IPS DF 6.9 (cell line): ENCODE results near the gene TSBP1.
"Not testable (repeated sequence)": the region's sequence is repeated elsewhere in the genome, so short reads cannot be mapped to it uniquely, and the experiment has no call there.

Source experiments
- DNase-seq: peaks from one replicate; pipeline ENCODE4 v3.0.0-alpha.2; 2013; ENCODE audit warnings: low read depth, low spot score
- H3K27ac ChIP-seq: one replicate; pipeline ENCODE4 v1.5.1; 2013; ENCODE audit warnings: low read length, control low read depth
- H3K27me3 ChIP-seq: 2 replicates; pipeline ENCODE4 v1.6.1; 2013; ENCODE audit warnings: mild to moderate bottlenecking, low read length; ENCODE audit not compliant: control insufficient read depth, insufficient read depth
- H3K36me3 ChIP-seq: 2 replicates; pipeline ENCODE4 v1.6.1; 2013; ENCODE audit warnings: low read length; ENCODE audit not compliant: control insufficient read depth, insufficient read depth
- H3K4me1 ChIP-seq: 2 replicates; pipeline ENCODE4 v1.6.1; 2013; ENCODE audit warnings: low read length; ENCODE audit not compliant: control insufficient read depth, insufficient read depth
- H3K4me3 ChIP-seq: 2 replicates; pipeline ENCODE4 v1.5.1; 2013; ENCODE audit warnings: mild to moderate bottlenecking, low read length
- H3K9me3 ChIP-seq: 2 replicates; pipeline ENCODE4 v1.6.1; 2013; ENCODE audit warnings: low read length, inconsistent platforms; ENCODE audit not compliant: control insufficient read depth, insufficient read depth
- WGBS: extraction: QIAGEN DNeasy Blood & Tissue Kit; methylation state at CpG from one replicate; pipeline ENCODE4 v1.1.7; 2013; ENCODE audit warnings: mixed read lengths, missing lambda C conversion rate; ENCODE audit not compliant: insufficient read length, insufficient coverage; 5-methylcytosine and 5-hydroxymethylcytosine counted together

The TSBP1 gene

DNA sequence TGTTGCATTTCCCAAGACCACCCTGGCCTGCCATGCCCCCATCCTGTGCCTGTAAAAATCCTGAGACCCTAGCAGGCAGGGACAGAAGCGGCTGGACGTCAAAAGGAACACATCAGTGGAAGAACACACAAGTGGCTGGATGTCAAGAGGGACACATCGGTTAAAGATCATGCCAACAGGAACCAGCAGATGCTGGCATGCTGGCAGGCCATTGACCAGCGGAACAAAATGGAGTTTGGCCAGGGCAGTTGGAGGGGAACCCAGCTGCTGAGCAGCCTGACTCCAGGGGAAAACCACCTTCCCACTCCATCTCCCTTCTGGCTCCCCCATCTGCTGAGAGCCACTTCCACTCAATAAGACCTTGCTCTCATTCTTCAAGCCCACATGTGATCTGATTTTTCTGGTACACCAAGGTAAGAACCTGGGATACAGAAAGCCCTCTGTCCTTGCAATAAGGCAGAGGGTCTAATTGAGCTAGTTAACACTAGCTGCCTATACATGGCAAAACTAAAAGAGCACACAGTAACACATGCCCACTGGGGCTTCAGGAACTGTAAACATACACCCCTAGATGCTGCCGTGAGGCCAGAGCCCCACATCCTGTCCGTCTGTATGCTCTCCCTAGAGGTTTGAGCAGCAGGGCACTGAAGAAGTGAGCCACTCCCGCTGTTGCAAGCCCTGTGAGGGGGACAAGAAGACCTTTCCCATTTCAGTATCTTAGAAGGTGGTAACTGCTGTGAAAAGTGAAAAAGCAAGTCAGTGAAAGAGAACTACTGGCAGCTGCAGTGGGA lies 4.2 kb upstream of the TSBP1 start:
- Histone ChIP-seq H3K36me3 (no peaks in the 10 kb centered on the region), H3K27me3 (no peaks in the 10 kb centered on the region), H3K4me1 (no peaks in the 10 kb centered on the region), H3K4me3 (no peak overlapping the region), H3K9me3 (no peaks in the 10 kb centered on the region), H3K27ac (no peak overlapping the region)
- no CpG with 5 or more reads among the region's 7 CpGs for WGBS
- DNase-seq = no peak

DNA sequence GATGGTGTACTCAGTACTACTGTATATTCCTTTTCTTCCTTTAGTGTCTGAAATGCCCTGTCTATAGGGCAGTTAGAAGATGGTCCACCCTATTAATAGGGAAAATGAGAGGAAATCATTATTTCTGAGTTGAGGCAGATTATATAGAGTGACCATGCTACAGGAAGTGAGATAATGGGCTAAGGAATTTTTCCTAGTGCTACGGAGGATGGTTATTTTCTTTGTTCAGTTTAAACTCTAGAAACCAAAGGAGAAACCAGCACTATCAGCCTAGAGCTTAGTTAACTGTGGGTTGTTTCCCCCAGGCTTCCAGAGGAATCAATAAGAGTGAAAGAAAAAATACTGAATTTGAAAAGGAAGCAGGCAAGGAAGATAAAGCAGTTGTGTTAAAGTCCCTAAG lies 474 bp downstream of the TSBP1 start:
- DNase-seq = no peak
- no peak overlapping the region for H3K27ac ChIP-seq
- H3K9me3 ChIP-seq = no peaks in the 10 kb centered on the region
- no CpG with 5 or more reads among the region's 1 CpG for WGBS
- H3K4me3 ChIP-seq = no peak overlapping the region
- H3K36me3 ChIP-seq = no peaks in the 10 kb centered on the region
- no peaks in the 10 kb centered on the region for H3K27me3 ChIP-seq
- no peaks in the 10 kb centered on the region for H3K4me1 ChIP-seq

- H3K9me3 ChIP-seq = no peaks in the 10 kb centered on the region
- no peaks in the 10 kb centered on the region for H3K4me1 ChIP-seq
- no peak overlapping the region for H3K27ac ChIP-seq
- 100% methylated on average over 1 of the region's 2 CpGs for WGBS
- DNase-seq = no peak
- H3K27me3 ChIP-seq = no peaks in the 10 kb centered on the region
- no peak overlapping the region for H3K4me3 ChIP-seq
- no peaks in the 10 kb centered on the region for H3K36me3 ChIP-seq
Measured at GRCh38 chr6:32370505-32370904, 1.2 kb downstream of the TSBP1 start.

DNA sequence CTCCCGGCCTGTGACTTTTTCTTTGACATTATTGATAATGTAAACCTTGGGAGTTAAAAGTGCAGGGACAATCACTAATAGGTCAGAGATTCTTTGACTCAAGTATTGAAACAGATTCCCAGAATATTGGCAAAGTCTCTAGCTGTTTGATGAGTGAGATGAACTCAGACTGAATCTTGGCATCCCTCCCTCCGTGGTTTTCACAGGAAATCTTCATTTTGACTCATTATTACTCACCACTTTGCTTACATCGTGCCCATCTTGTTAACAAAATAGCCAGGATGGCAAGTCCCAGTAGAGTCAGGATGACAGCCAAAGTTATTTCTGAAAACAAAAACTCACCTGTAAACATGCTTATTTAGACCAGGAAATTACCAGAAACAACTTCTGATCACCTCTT lies 2.0 kb downstream of the TSBP1 start:
- H3K27ac ChIP-seq = no peak overlapping the region
- no peaks in the 10 kb centered on the region for H3K36me3 ChIP-seq
- DNase-seq = no peak
- no peaks in the 10 kb centered on the region for H3K9me3 ChIP-seq
- H3K4me1 ChIP-seq = no peaks in the 10 kb centered on the region
- no peak overlapping the region for H3K4me3 ChIP-seq
- no peaks in the 10 kb centered on the region for H3K27me3 ChIP-seq
- no CpG with 5 or more reads among the region's 3 CpGs for WGBS

- Histone ChIP-seq H3K36me3 (no peaks in the 10 kb centered on the region), H3K27me3 (no peaks in the 10 kb centered on the region), H3K4me3 (no peak overlapping the region), H3K9me3 (no peaks in the 10 kb centered on the region), H3K27ac (no peak overlapping the region), H3K4me1 (no peaks in the 10 kb centered on the region)
- DNase-seq = no peak
- WGBS = no CpG with 5 or more reads among the region's 3 CpGs
Measured at GRCh38 chr6:32367644-32368043, 4.1 kb downstream of the TSBP1 start.

DNA sequence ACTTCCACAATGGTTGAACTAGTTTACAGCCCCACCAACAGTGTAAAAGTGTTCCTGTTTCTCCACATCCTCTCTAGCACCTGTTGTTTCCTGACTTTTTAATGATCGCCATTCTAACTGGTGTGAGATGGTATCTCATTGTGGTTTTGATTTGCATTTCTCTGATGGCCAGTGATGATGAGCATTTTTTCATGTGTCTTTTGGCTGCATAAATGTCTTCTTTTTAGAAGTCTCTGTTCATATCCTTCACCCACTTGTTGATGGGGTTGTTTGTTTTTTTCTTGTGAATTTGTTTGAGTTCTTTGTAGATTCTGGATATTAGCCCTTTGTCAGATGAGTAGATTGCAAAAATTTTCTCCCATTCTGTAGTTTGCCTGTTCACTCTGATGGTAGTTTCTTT lies 12.5 kb downstream of the TSBP1 start:
- not testable (repeated sequence) for H3K36me3 ChIP-seq, H3K9me3 ChIP-seq, H3K4me1 ChIP-seq, H3K27me3 ChIP-seq, DNase-seq, H3K4me3 ChIP-seq, H3K27ac ChIP-seq
- no CpG with 5 or more reads among the region's 1 CpG for WGBS

DNA sequence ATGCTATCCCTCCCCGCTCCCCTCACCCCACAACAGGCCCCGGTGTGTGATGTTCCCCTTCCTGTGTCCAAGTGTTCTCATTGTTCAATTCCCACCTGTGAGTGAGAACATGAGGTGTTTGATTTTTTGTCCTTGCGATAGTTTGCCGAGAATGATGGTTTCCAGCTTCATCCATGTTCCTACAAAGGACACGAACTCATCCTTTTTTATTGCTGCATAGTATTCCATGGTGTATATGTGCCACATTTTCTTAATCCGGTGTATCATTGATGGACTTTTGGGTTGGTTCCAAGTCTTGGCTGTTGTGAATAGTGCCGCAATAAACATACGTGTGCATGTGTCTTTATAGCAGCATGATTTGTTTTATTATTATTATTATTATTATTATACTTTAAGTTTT lies 13.2 kb downstream of the TSBP1 start:
- H3K4me3 ChIP-seq, H3K9me3 ChIP-seq, H3K27ac ChIP-seq, H3K27me3 ChIP-seq, DNase-seq, H3K4me1 ChIP-seq, H3K36me3 ChIP-seq: not testable (repeated sequence)
- WGBS = no CpG with 5 or more reads among the region's 8 CpGs

DNA sequence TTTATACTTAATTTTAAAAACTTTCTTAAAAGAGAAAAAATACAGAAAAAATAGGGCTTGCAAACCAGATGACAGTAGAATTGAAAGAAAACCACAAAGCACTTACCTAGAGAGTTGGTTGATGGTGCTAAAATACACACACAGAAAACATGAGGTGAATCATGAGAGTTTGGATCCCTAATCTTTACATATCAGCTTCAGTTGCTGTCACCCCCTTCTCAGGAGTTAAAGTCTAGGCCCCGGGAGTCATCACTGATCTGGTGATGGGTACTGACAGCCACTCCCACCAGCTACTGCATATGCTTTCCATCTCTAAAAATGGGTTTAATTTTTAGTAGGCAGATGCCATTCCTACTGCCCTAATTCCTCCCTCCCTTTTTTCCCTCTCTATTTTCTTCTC lies 16.7 kb downstream of the TSBP1 start:
- no peaks in the 10 kb centered on the region for H3K36me3 ChIP-seq
- no peaks in the 10 kb centered on the region for H3K4me1 ChIP-seq
- no peak overlapping the region for H3K4me3 ChIP-seq
- WGBS = no CpG with 5 or more reads among the region's 1 CpG
- no peak overlapping the region for H3K27ac ChIP-seq
- no peaks in the 10 kb centered on the region for H3K27me3 ChIP-seq
- H3K9me3 ChIP-seq = no peaks in the 10 kb centered on the region
- DNase-seq = no peak

GRCh38 chr6:32353348-32353747 lies 18.4 kb downstream of the TSBP1 start:
- no peaks in the 10 kb centered on the region for H3K27me3 ChIP-seq
- H3K27ac ChIP-seq = no peak overlapping the region
- H3K9me3 ChIP-seq = no peaks in the 10 kb centered on the region
- H3K36me3 ChIP-seq = no peaks in the 10 kb centered on the region
- DNase-seq = no peak
- no peaks in the 10 kb centered on the region for H3K4me1 ChIP-seq
- H3K4me3 ChIP-seq = no peak overlapping the region
- WGBS = no CpG with 5 or more reads among the region's 2 CpGs

GRCh38 chr6:32340242-32340641 lies 31.5 kb downstream of the TSBP1 start:
- no peaks in the 10 kb centered on the region for H3K9me3 ChIP-seq
- no peaks in the 10 kb centered on the region for H3K27me3 ChIP-seq
- WGBS = no CpG with 5 or more reads among the region's 2 CpGs
- no peaks in the 10 kb centered on the region for H3K4me1 ChIP-seq
- no peak overlapping the region for H3K4me3 ChIP-seq
- DNase-seq = no peak
- no peak overlapping the region for H3K27ac ChIP-seq
- H3K36me3 ChIP-seq = no peaks in the 10 kb centered on the region

DNA sequence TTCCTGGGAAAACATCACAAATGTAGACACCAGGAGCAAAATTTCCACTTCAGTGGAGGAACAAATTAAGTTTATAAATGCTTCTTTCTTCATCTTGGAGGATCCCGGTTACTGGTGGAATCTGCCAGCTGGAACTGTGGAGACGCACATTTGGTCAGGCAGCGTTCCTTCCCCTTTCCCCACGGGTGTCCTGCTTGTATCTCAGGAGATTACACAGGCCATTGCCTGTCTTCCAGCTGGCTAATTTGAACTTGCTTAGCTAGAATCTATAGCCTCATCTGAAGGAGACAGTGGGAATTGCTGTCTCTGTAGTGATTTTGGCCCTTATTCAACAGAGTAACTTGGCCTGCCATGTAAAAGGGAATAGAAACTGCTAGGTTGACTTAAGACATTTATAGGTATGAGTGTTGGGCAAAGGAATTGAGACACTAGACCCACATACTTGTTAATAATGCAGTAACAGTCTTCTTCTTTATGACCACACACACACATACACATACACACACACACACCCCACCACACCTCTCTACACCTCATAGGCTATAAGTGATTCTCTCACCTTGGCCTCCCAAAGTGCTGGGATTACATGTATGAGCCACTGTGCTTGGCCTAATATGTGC lies 34.4 kb downstream of the TSBP1 start:
- no peak for DNase-seq
- WGBS = no CpG with 5 or more reads among the region's 4 CpGs
- H3K36me3 ChIP-seq = no peaks in the 10 kb centered on the region
- H3K27ac ChIP-seq = no peak overlapping the region
- no peaks in the 10 kb centered on the region for H3K4me1 ChIP-seq
- no peaks in the 10 kb centered on the region for H3K9me3 ChIP-seq
- no peak overlapping the region for H3K4me3 ChIP-seq
- H3K27me3 ChIP-seq = no peaks in the 10 kb centered on the region
